GM19463 (cell line): ENCODE measurements around the gene ULBP2.

Experiments
- ATAC-seq: cut with Tn5 transposase; IDR thresholded peaks from one replicate; pipeline ENCODE4 v1.9.1; 2021; ENCODE audit warnings: mild to moderate bottlenecking, moderate library complexity; ENCODE audit not compliant: unreplicated experiment

ULBP2 gene

GRCh38 chr6:149941583-149942460 is at the start of gene ULBP2:
Gene ULBP2, plus strand, starts transcription at chr6:149942014. Its CDS starts 59 bp downstream, at chr6:149942073.
- no peak for ATAC-seq

GRCh38 chr6:149895048-149895590 is 46.7 kb upstream of the ULBP2 start:
- ATAC-seq: no peak

- no peak for ATAC-seq
These were observed 46.0 kb upstream of the ULBP2 start for GRCh38 chr6:149895833-149896271.

GRCh38 chr6:149896491-149896890 is 45.3 kb upstream of the ULBP2 start:
- ATAC-seq: no peak

- ATAC-seq: no peak
These were observed 44.7 kb upstream of the ULBP2 start for GRCh38 chr6:149897015-149897697.

- no peak for ATAC-seq
These were observed 43.7 kb upstream of the ULBP2 start, which contains the start of gene RAET1E for GRCh38 chr6:149897855-149898744. Gene RAET1E, minus strand, starts transcription at chr6:149898113. Its CDS starts 7,212 bp downstream, at chr6:149890901.

GRCh38 chr6:149898966-149899365 is 42.8 kb upstream of the ULBP2 start:
- no peak for ATAC-seq

GRCh38 chr6:149899486-149899885 is 42.3 kb upstream of the ULBP2 start:
- ATAC-seq: no peak

- ATAC-seq: no peak
These were observed 41.7 kb upstream of the ULBP2 start for GRCh38 chr6:149899926-149900619.

- no peak for ATAC-seq
These were observed 41.0 kb upstream of the ULBP2 start for GRCh38 chr6:149900620-149901443.

GRCh38 chr6:149901444-149902140 is 40.2 kb upstream of the ULBP2 start:
- ATAC-seq: no peak

- ATAC-seq: no peak
These were observed 37.7 kb upstream of the ULBP2 start for GRCh38 chr6:149903938-149904611.

- no peak for ATAC-seq
These were observed 37.0 kb upstream of the ULBP2 start for GRCh38 chr6:149904661-149905370.

- ATAC-seq: no peak
These were observed 36.4 kb upstream of the ULBP2 start for GRCh38 chr6:149905371-149905910.

GRCh38 chr6:149905911-149906371 is 35.9 kb upstream of the ULBP2 start:
- ATAC-seq: no peak

GRCh38 chr6:149906405-149906804 is 35.4 kb upstream of the ULBP2 start:
- ATAC-seq: no peak

- no peak for ATAC-seq
These were observed 34.5 kb upstream of the ULBP2 start for GRCh38 chr6:149907317-149907716.
